Stimulated activated CD4-positive, alpha-beta T cell treated with anti-CD3 and anti-CD28 coated beads, Interleukin-12 subunit alpha, Interleukin-12 subunit beta, amount 100 ng/mL, for 4 hours (primary cell): ENCODE data around the gene OPRD1.

ENCODE experiments used
- DNase-seq: peaks from one replicate; pipeline ENCODE4 v3.0.0-alpha.2; 2020

Gene OPRD1

DNA sequence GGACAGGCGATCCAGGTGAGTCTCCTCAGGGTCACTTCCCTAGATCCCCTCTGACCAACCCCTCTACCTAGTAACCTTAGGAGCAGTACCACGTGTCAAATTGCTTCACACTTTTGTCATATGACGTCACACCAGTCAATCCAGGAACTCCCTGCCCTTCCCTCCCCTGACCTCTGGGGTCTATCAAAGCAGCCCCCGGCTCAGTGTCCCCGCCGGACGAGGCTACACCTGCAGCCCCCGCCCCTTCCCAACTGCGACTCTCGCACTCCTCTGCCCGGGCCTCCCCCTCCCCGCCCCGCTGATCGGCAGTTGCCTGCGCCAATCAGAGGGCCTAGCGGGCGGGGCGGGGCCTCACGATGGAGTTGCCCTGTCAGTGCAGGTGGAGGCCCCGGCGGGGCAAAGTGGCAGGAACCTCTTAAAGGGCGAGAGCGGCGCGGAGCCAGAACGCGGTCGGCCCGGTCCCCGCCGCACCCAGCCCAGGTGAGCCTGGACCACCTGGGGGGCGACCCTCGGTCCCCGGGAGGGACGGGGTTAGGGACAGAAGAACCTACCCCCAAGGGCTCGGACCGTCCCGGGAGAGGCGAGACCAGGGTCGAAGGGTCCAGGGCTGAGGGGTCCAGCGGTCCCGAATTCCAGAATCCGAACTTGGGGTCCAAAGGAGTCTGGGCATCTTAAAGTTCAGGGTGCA is 74.9 kb downstream of the OPRD1 start:
- DNase-seq, result peak; percentile 91

DNA sequence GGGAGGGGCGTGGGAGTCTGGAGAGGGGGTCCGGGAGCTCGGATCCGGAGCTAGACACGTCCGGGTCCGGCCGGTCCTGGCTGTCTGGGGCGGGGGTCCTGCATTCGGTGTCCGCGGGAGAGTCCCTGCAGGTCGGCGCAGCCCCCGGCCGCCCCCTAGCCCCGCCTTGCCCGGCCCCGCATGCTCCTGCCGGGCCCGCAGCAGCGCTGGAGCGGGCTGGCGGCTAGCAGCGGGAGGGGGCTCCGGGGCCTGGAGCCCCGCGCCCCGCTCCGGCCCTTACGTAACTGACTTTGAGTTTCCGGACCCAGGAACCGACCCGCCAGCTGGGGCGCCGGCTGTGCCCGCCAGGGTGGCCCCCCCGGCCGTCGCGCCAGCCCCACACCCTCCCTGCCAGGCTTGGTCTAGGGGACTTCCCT is 75.5 kb downstream of the OPRD1 start:
- peak; percentile 37 for DNase-seq

DNA sequence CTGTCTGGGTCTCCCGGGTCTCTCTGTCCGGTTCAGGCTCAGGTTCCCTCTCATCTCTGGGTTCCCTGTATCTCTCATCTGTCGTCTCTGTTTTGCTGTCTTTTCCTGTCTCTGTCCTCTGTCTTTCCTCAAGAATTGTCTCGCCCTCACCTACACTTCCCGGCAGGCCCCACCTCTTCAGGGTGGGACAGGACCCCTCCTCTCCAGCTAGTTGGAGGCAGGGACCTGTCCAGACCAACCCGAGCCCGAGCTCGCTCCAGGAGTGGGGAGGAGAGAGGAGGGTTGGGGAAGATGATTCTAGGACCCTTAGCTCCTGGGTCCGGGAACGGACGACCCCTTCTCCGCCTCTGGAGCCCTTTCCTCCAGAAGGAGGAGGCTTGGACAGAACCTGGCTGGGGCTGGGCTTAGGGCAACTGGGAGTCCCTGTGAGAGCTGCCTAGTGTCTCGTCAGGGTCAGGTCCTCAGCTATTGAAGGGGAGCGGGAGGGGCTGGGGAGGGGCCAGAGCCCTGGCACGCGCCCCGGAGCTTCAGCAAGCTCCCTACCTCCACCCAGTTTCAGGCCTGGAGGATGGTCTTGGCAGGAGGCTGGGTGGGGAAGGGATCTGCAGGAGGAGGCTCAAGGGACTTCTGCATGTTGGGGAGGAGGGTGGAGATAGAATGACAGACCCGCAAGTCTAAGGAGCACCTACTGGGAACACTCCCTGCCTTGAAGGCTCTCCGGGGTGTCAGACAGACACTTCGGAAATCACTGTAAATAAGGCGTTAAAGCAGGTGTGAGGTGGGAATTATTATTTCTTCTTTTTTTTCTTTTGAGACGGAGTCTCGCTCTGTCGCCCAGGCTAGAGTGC is 76.1 kb downstream of the OPRD1 start:
- no peak for DNase-seq

DNA sequence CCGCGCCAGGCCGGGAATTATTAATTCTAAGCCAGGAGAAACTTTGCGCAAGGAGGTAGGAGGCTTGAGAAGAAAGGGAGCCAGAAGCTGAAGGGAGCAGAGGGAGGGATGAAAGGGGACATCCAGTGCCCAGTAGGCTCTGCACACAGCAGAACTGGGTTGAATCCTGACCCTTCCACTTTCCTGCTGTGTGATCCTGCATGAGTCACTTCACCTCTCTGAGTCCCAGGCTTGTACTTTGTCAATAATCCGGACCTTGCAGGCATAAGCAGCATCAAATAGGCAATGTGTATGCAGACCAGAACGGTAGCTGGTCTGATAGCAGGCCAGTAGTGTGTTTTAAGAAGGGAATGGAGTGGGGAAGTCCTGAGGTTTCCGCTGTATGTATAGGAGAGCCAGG is 76.9 kb downstream of the OPRD1 start:
- DNase-seq, result no peak

DNA sequence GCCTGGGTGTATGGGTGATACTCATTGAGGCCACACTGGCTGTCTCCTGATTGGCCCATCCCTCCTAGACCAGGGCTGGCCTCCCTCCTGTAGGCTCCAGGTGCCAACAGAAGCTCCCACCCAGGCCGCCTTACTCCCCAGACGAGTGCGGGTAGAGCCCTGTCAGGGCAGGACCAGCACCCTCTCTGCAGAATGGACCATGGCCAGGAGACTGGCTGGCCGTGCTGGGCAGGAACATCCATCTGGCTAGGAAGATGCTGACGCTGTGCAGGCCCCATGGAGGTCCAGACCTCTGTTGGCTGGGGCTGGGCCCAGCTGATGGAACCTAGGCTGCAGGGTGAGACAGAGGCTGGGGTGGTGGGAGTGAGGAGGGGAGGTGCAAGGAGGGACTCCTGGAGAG is 77.4 kb downstream of the OPRD1 start:
- DNase-seq, result no peak

DNA sequence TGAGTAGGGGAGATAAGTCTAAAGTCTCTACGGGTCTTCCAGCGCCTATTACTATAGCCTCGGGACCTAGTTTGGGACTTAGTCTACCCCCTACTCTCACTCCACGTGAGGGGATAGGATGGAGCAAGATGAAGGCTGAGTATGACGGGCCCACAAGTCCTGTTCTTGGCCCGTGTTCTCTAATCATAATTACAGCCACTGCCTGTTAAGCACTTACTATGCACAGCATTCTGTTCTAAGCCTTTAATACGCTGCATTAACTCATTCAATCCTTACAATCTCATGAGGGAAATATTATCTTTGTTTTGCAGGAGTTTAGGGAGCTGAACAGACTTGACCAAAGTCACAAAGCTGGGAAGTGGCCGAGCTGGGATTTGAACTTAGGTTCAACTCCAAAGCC is 78.5 kb downstream of the OPRD1 start:
- no peak for DNase-seq

DNA sequence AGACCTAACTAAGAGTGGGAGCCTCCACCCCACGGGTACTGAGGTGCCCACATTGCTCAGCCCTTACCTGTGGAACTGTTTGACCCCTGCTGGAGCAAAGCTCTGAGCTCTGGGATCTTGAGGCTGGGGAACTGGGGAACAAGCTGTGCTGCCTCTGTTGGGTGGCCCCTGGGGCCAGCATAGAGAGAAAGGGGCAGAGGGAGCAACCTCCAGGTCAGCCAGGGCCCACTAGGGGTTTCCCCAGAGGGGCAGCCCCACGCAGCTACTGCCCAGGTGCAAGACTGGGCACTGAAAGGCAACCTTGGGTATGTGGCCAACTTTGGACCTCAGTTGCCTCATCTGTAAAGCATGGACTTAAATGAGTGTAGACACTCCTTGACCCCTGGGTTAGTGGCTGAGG is 78.9 kb downstream of the OPRD1 start:
- no peak for DNase-seq

DNA sequence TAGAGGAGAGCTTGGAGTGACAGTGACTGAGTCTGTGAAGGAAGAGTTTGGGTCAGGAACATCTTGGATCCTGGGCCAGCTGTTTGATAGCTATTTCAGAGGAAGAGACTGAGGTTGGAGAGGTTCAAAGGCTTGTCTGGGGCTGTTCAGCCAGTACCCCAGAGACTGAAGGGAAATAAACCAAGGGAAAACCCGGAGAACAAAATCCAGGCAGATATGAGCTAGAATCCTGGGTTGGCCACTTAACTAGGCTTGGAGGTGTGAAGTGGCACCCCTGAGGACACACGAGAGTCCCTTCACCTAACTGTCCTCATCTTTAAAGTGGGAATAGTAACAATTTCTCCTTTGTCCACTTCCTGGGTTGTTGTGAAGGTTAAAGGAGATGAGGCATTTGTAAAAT is 79.3 kb downstream of the OPRD1 start:
- no peak for DNase-seq

DNA sequence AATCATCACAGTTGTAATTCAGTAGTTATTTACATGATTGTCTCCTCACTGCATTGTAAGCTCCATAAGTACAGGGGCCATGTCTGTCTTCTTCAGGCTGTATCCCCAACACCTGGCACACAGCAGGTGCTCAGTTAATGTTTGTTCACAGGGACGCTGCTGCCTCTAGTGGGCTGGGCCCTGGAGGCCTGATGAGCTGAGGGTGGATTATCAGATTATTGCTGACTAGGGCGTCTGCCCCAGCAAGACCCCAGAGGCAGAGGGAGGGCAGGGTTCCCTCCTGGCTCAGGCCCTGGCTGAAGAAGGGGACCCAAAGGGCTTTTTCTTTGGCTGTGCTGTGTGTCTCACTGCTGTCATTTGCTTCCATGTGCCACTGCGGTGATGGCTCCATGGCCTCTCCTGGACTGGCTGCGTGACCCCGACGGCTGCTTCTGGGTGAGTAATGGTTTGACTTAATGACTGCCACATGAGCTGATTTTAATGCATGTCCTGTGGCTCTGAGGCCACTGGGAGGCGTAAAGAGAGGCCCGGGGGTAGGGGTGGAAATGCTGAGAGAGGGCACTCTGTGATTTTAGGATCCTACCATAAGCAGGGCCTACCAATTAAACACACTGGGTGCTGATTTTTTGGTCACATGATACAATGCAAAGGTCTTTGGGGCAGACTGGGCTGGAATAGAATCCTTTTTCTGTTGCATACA is 81.6 kb downstream of the OPRD1 start:
- no peak for DNase-seq

DNA sequence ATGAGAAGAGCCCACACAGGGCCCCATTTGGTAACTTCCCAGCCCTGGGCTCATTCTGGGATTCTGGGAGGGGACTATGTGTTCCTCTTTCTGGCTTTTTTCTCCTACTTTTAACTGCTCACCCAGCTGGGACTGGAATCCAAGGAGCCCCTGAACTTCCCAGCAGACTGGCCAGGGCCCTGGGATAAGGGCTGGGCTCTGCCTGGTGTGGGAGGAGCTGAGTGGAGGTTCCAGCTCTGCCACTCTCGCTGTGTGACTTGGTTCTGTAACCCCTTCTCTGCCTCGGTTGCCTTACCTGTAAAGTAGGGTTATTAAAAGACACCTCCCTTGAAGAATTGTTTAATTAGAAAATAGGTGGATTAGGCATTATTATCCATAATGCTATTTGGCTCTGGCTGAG is 82.8 kb downstream of the OPRD1 start:
- DNase-seq, result no peak

DNA sequence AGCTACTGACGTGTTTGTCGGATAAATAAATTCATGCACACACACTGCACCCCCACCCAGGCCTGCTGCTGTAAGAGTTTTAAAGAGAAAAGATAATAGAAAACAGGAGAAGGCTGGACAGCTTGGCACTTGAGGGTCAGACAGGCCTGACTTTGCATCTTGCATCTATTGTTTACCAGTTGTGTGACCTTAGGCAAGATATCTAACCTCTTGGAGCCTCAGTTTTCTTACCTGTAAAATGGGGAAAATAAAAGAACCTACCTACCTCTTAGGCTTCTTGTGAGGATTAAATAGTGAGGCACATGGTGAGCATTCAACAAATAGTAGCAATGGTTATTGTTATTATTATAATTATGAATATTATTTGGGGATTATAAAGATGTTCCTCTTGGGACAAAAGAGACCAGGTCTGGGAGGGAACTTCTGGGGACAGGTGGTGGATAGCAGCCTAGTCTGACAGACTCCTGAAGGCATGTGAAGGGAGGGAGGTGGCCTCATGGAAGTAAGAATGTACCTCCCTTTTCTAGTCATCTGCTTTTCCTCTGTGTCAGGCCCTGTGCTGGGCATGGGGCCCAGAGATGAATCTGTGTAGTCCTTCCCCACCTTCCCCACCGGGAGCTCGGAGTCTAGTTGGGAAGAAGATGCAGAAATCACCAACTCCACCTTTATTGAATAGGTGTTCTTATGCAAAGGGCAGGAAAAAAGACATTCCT is 84.1 kb downstream of the OPRD1 start:
- DNase-seq, result no peak

DNA sequence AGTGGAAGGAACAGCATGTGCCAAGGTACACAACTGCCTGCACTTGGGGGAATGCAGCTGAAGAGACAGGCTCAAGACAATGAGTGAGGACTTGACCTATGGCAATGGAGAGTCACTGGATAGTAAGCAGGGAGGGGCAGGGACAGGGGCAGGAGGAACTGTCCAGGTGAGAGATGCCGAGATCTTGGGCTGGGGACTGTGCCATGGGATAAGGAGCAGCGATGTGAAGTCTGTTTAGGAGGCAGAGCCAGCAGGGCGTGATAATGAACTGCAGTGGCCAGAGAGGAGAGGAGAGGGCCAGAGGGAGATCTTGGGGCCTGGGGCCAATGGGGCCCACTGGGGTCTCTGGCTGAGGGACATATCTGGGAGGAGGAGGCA is 84.6 kb downstream of the OPRD1 start:
- DNase-seq, result no peak

DNA sequence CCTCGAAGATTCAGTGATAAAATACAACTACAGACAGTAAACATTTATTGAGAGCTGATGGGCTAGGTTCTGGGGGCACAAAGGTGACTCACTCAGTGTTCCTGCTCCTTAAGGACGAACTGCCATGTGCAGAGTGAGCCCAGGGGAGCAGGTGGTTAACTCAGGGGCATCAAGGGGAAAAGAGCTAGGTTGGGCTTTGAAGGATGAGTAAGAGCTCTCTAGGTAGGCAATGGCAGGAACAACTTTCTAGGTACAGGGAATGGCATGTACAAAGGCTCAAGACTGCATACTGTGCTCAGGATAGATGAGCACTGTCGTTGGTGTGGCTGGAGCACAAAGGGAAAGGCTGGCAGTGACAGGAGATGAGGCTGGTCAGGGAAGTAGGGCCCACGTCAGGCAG is 85.8 kb downstream of the OPRD1 start:
- no peak for DNase-seq

DNA sequence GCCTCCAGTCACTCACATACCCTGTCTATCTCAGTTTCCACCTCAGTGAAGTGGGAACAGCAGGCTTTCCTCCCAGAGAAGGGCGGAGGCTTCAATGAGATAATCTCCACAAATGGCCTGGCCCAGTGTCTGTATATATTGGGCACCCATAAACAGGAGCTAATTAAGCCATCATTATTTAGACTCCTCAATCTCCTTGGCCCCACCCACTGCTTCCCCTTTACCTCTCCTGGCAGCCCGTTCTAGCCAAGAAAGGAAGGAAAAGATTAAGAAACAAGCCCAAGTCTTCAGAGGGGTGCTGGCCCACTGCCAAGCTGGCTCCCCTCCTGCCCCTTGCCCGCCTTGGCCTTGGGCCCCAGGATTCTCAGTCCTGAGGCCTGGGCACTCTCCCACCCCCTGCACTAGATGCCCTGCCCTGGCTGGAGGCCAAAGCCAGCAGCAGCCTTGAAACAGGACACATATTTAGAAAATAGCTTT is 86.5 kb downstream of the OPRD1 start:
- DNase-seq, result no peak

DNA sequence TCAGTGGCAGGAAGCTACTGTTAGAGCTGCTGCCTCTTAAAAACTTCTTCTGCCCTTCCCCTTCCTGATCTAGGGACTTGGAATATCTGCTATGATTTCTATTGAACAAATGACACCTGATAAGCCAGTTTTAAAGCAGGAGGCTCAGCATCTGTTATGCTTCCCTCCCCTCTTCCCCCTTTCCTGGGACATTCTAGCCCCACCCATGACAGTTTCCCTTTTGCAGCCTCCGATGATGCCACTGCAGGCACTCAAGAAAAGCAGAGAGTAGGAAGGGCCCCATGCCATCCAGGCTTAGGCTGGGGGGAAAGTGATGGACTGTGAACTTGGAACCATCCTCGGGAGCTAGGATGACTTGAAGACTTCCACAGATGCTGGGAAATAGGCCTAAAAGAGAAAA is 87.3 kb downstream of the OPRD1 start:
- DNase-seq, result no peak

DNA sequence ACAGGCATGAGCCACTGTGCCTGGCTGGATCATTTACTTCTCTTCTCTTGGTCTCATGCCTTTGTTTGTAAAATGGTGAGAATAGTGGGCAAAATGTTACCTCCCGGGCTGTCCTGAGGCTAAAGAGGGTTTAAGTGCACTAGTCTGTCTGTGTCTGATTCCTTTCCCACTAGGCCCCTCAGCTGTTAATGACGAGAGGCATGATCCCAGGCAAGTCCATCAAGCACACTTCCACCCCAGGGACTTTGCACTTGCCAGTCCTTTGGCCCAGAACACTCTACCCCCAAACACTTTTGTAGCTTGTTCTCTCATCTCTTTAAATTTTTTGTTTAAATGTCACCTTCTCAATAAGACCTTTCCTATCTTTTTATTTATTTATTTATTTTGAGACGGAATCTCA is 88.6 kb downstream of the OPRD1 start:
- no peak for DNase-seq

DNA sequence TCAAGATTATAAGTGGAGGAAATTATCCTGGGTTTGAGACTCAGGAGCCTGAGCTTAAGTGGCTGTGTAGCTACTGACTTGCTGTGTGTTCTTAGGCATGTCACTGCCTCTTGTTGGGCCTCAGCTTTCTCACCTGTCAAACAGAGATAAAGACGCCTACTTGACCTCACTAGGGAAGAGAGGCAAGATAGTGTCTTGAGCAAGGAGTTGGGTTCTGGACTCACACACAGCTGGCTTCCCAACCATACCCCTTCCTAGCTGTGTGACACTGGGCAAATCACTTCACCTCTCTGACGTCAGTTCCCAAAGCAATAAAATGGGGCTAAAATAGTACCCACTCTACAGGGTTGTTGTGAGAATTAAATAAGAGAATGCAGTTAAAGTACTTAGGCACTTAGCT is 90.8 kb downstream of the OPRD1 start:
- DNase-seq, result no peak

DNA sequence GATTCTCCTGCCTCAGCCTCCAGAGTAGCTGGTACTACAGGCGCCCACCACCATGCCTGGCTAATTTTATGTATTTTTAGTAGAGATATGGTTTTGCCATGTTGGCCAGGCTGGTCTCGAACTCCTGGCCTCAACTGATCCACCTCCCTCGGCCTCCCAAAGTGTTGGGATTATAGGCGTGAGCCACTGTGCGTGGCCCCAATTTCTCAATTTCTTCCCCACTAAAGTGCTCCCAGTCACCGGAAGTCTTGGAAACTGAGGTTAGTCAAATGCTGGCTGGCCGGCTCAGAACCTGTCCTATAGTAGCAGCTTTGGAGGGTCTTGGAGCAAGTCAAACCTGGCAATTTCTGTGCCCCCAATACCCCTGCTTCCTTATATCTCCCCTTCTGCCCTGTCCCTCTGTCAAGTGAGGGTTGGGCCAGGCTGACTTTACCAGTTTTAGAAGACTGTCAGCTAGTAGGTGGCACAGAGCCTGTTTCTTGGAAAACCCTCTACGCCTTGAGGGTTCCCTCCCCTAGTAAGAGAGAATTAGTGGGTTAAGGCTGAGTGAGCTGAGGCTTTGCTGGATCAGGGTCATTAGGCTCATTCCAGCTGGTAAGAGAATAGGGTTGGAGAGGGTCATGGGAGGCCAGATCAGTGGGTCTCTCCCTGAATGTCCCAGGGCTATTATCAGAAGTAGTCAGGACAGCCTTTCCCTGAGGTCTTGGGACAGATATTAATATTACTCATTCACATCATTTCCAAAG is 94.1 kb downstream of the OPRD1 start:
- no peak for DNase-seq

DNA sequence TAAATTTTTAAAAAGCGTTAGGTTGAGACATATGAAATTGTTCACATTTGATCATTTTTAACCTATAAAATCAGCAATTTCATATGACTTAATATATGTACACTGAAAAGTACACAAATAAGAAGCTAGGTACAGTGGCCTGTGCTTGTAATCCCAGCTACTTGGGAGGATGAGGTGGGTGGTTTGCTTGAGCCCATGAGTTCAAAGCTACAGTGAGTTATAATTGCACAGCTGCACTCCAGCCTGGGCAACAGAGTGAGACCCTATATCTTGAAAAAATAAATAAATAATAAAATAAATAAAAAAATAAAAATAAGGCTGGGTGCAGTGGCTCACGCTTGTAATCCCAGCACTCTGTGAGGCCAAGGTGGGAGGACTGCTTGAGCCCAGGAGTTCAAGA is 97.2 kb downstream of the OPRD1 start:
- DNase-seq, result no peak

DNA sequence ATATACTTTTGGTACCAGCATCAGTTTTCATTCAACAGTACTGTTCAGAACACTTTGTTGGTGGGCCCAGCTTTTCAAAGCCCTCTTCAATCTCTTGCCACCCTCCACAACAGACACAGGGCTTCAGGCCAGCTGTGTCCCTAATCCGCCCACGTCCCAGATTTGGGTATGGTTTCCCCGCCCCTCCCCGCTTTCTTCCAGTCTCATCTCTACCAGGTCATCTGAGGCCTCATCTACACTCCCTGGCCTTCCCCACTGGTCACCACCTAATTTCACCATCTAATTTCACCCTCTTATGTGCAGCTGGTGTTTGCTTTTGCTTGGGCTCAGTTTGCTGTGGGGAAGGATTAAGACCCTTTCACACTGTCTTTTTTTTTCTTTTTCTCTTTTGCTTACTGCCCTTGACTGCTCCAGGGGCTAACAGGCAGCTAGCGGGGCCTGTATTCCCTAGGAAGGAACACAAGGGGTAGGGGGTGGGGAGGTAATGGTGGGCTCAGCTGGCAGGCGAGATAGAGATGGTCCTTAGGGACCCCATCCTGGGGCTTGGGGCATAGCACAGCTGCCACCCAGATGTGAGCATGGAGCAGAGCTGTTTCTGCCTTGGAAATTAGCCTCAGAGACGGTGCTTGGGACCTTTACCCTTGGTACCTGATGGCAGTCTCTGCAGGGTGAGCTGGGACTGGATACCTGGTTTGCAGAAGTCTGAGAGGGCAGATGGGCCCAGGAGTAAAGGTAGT is 98.6 kb downstream of the OPRD1 start:
- no peak for DNase-seq

DNA sequence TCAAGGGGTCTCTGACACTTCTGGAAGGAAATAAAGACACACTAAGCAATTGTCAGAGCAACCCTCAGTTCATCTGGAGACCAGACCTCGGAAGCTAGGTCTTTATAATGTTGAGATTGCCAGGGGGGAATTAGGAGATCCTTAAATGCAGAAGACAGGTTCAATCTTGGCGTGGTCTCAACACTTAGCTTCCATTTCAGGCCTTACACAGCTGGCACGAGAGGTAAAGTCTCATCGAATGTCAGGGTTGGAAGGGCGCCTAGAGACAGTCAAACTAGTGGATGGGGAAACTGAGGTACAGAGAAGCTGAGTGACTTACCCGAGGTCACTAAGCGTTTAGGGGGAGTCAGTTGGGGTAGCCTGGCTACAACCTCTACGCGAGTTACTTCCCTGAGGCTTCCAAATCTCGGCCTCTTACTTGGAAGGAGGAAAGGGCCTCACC is 101.8 kb downstream of the OPRD1 start:
- DNase-seq, result no peak
